WTC11 (cell line): Measurements from ENCODE around the gene FRMD8. TPM values are rescaled to one million over a fixed set of nuclear protein-coding genes. Genes with fewer than 3 reads are reported as not detected.

Experiments
- CREB1 ChIP-seq: sonication (generic); formaldehyde crosslinking; IDR thresholded peaks from 2 replicates; pipeline ENCODE4 v1.8.0; 2023; ENCODE audit warnings: mild to moderate bottlenecking, missing genetic modification reagents
- FOXJ3 ChIP-seq: sonication (generic); formaldehyde crosslinking; IDR thresholded peaks from 2 replicates; pipeline ENCODE4 v1.9.0; 2021; ENCODE audit warnings: missing genetic modification reagents, mild to moderate bottlenecking, borderline replicate concordance
- KAT7 ChIP-seq: sonication (generic); formaldehyde crosslinking; IDR thresholded peaks from 2 replicates; pipeline ENCODE4 v1.8.1; 2023; ENCODE audit warnings: missing genetic modification reagents, mild to moderate bottlenecking, borderline replicate concordance
- MXD4 ChIP-seq: fragments of 250-450 bp; sonication (Bioruptor Pico); IDR thresholded peaks from 2 replicates; pipeline ENCODE4 v1.8.0; 2021; ENCODE audit warnings: mild to moderate bottlenecking, moderate library complexity, borderline replicate concordance
- NR3C1 ChIP-seq: sonication (generic); formaldehyde crosslinking; conservative IDR thresholded peaks from 2 replicates; pipeline ENCODE4 v1.8.1; 2023; ENCODE audit warnings: low read depth, mild to moderate bottlenecking, missing genetic modification reagents
- SP1 ChIP-seq: sonication (generic); formaldehyde crosslinking; conservative IDR thresholded peaks from 2 replicates; pipeline ENCODE4 v1.8.1; 2022; ENCODE audit warnings: missing genetic modification reagents
- TCF7 ChIP-seq: sonication (generic); formaldehyde crosslinking; IDR thresholded peaks from 2 replicates; pipeline ENCODE4 v1.8.0; 2022; ENCODE audit warnings: mild to moderate bottlenecking, low read depth, missing genetic modification reagents, moderate library complexity
- ZNF232 ChIP-seq: sonication (generic); formaldehyde crosslinking; IDR thresholded peaks from 2 replicates; pipeline ENCODE4 v1.8.0; 2022; ENCODE audit warnings: mild to moderate bottlenecking, missing genetic modification reagents
- ZNF396 ChIP-seq: fragments of 250-450 bp; sonication (Bioruptor Pico); IDR thresholded peaks from 2 replicates; pipeline ENCODE4 v1.8.0; 2021; ENCODE audit warnings: mild to moderate bottlenecking, moderate library complexity, borderline replicate concordance
- total RNA-seq: library from RNA; stranded (reverse); gene quantifications from 3 replicates; pipeline ENCODE4 v1.2.3, GENCODE V29; 2021
- TF ChIP-seq, protein P1 (sequence below): fragments of 250-450 bp; sonication (Bioruptor Pico); IDR thresholded peaks from 2 replicates; pipeline ENCODE4 v1.9.0; 2021; ENCODE audit warnings: mild to moderate bottlenecking
- TF ChIP-seq, protein P2 (sequence below): sonication (generic); formaldehyde crosslinking; IDR thresholded peaks from 2 replicates; pipeline ENCODE4 v1.8.0; 2022; ENCODE audit warnings: mild to moderate bottlenecking, missing genetic modification reagents
- TF ChIP-seq, protein P3 (sequence below): sonication (generic); formaldehyde crosslinking; IDR thresholded peaks from 2 replicates; pipeline ENCODE4 v1.8.0; 2022; ENCODE audit warnings: mild to moderate bottlenecking, missing genetic modification reagents
- TF ChIP-seq, protein P4 (sequence below): sonication (generic); formaldehyde crosslinking; IDR thresholded peaks from 2 replicates; pipeline ENCODE4 v1.8.1; 2023; ENCODE audit warnings: mild to moderate bottlenecking, moderate library complexity, missing genetic modification reagents
- TF ChIP-seq, protein P5 (sequence below): fragments of 250-450 bp; sonication (Bioruptor Pico); conservative IDR thresholded peaks from 2 replicates; pipeline ENCODE4 v1.9.0; 2021; ENCODE audit warnings: mild to moderate bottlenecking
- TF ChIP-seq, protein P6 (sequence below): sonication (generic); formaldehyde crosslinking; IDR thresholded peaks from 2 replicates; pipeline ENCODE4 v1.8.1; 2022; ENCODE audit warnings: low read depth, missing genetic modification reagents, borderline replicate concordance
- TF ChIP-seq, protein P7 (sequence below): fragments of 250-450 bp; sonication (Bioruptor Pico); IDR thresholded peaks from 2 replicates; pipeline ENCODE4 v1.9.0; 2021; ENCODE audit warnings: mild to moderate bottlenecking
- TF ChIP-seq, protein P8 (sequence below): sonication (generic); formaldehyde crosslinking; IDR thresholded peaks from 2 replicates; pipeline ENCODE4 v1.8.0; 2023; ENCODE audit warnings: mild to moderate bottlenecking, missing genetic modification reagents
- TF ChIP-seq, protein P9 (sequence below): sonication (generic); formaldehyde crosslinking; IDR thresholded peaks from 2 replicates; pipeline ENCODE4 v1.8.0; 2022; ENCODE audit warnings: missing genetic modification reagents

Gene FRMD8
- total RNA-seq, 1 experiment from 2014 or later, result 23.7 TPM

DNA sequence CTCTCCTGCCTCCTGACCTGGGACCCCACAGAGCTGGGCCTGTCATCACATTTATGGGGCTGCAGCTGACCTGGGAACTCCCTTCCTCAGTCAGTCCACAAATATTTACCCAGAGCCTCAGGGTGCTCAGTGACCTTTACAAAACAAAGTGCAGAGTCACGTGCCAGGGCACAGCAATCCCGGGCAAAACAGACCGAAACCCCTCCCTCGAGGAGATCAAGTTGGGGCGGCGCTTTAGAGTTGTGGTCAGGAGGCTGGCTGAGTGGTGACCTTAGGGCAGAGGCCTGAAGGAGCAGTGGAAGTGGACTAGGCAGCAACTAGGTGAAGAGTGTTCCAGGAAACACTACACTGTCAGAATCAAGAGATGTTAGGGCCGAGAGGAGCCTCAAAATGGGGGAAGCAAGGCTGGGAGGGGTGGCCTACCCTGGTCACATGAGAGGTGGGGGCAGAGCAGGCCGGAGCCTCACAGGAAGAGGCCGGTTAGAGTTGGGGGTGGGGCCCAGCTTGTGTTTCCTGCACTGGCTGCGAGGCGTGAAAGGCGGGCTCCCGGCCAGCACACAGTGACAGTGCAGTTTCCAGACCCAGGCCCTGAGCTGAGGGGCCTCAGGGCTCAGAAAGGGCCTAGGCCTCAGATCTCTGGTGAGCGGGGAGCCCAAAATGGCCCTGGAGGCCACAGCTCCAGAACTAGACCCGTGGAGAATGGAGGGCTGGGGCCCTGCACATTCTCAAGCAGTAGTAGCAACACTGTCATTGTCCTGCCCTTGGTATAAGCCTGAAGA lies 32.4 kb downstream of the FRMD8 start (continued):
- TF ChIP-seq, protein P1, sequence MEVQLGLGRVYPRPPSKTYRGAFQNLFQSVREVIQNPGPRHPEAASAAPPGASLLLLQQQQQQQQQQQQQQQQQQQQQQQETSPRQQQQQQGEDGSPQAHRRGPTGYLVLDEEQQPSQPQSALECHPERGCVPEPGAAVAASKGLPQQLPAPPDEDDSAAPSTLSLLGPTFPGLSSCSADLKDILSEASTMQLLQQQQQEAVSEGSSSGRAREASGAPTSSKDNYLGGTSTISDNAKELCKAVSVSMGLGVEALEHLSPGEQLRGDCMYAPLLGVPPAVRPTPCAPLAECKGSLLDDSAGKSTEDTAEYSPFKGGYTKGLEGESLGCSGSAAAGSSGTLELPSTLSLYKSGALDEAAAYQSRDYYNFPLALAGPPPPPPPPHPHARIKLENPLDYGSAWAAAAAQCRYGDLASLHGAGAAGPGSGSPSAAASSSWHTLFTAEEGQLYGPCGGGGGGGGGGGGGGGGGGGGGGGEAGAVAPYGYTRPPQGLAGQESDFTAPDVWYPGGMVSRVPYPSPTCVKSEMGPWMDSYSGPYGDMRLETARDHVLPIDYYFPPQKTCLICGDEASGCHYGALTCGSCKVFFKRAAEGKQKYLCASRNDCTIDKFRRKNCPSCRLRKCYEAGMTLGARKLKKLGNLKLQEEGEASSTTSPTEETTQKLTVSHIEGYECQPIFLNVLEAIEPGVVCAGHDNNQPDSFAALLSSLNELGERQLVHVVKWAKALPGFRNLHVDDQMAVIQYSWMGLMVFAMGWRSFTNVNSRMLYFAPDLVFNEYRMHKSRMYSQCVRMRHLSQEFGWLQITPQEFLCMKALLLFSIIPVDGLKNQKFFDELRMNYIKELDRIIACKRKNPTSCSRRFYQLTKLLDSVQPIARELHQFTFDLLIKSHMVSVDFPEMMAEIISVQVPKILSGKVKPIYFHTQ (CRISPR knock-in tag), result no peak
- TF ChIP-seq, protein P2, sequence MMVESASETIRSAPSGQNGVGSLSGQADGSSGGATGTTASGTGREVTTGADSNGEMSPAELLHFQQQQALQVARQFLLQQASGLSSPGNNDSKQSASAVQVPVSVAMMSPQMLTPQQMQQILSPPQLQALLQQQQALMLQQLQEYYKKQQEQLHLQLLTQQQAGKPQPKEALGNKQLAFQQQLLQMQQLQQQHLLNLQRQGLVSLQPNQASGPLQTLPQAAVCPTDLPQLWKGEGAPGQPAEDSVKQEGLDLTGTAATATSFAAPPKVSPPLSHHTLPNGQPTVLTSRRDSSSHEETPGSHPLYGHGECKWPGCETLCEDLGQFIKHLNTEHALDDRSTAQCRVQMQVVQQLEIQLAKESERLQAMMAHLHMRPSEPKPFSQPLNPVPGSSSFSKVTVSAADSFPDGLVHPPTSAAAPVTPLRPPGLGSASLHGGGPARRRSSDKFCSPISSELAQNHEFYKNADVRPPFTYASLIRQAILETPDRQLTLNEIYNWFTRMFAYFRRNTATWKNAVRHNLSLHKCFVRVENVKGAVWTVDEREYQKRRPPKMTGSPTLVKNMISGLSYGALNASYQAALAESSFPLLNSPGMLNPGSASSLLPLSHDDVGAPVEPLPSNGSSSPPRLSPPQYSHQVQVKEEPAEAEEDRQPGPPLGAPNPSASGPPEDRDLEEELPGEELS, result peak; percentile 72; the same call in 1 of the 2 replicates
- TF ChIP-seq FOXJ3 (no peak), NR3C1 (CRISPR knock-in tag) (no peak), MXD4 (CRISPR knock-in tag) (no peak), ZNF396 (no peak), ZNF232 (CRISPR knock-in tag) (peak; percentile 55; the same call in 1 of the 2 replicates), TCF7 (no peak), KAT7 (CRISPR knock-in tag) (no peak), SP1 (CRISPR knock-in tag) (peak; percentile 80), CREB1 (CRISPR knock-in tag) (0 out of 2 replicates have a peak, but pooled peaks have one; percentile 57)
- TF ChIP-seq, protein P3, sequence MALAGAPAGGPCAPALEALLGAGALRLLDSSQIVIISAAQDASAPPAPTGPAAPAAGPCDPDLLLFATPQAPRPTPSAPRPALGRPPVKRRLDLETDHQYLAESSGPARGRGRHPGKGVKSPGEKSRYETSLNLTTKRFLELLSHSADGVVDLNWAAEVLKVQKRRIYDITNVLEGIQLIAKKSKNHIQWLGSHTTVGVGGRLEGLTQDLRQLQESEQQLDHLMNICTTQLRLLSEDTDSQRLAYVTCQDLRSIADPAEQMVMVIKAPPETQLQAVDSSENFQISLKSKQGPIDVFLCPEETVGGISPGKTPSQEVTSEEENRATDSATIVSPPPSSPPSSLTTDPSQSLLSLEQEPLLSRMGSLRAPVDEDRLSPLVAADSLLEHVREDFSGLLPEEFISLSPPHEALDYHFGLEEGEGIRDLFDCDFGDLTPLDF (CRISPR knock-in tag), result no peak
- TF ChIP-seq, protein P4, sequence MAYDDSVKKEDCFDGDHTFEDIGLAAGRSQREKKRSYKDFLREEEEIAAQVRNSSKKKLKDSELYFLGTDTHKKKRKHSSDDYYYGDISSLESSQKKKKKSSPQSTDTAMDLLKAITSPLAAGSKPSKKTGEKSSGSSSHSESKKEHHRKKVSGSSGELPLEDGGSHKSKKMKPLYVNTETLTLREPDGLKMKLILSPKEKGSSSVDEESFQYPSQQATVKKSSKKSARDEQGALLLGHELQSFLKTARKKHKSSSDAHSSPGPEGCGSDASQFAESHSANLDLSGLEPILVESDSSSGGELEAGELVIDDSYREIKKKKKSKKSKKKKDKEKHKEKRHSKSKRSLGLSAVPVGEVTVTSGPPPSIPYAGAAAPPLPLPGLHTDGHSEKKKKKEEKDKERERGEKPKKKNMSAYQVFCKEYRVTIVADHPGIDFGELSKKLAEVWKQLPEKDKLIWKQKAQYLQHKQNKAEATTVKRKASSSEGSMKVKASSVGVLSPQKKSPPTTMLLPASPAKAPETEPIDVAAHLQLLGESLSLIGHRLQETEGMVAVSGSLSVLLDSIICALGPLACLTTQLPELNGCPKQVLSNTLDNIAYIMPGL (CRISPR knock-in tag), result 0 out of 2 replicates have a peak, but pooled peaks have one; percentile 46
- TF ChIP-seq, protein P5, sequence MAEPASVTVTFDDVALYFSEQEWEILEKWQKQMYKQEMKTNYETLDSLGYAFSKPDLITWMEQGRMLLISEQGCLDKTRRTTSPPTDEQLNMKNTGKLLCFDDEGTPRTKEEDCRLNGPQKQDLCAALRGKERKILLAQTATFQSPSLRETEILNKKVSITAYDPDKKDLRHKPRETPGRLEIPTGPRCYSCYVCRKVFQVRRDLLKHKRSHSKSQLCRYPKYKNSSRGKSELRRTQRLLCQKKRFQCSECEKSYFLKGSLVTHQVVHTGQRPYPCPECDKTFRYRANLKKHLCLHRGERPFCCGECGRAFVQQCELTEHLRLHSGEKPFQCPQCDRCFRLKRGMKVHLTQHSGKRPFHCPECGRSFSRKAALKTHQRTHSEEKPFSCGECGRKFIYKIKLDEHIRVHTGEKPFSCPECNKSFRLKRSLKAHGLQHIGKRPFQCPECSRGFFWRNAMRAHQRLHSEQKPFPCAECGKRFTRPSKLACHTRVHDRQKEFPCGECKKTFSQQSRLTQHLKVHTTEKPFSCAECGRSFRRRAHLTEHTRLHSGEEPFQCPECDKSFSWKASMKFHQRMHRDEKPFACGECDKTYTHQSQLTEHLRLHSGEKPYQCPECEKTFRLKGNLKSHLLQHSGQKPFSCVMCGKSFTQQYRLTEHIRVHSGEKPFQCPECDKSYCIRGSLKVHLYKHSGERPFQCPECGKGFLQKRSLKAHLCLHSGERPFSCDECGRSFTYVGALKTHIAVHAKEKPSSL (CRISPR knock-in tag), result no peak
- TF ChIP-seq, protein P6, sequence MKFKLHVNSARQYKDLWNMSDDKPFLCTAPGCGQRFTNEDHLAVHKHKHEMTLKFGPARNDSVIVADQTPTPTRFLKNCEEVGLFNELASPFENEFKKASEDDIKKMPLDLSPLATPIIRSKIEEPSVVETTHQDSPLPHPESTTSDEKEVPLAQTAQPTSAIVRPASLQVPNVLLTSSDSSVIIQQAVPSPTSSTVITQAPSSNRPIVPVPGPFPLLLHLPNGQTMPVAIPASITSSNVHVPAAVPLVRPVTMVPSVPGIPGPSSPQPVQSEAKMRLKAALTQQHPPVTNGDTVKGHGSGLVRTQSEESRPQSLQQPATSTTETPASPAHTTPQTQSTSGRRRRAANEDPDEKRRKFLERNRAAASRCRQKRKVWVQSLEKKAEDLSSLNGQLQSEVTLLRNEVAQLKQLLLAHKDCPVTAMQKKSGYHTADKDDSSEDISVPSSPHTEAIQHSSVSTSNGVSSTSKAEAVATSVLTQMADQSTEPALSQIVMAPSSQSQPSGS (CRISPR knock-in tag), result no peak
- TF ChIP-seq, protein P7, sequence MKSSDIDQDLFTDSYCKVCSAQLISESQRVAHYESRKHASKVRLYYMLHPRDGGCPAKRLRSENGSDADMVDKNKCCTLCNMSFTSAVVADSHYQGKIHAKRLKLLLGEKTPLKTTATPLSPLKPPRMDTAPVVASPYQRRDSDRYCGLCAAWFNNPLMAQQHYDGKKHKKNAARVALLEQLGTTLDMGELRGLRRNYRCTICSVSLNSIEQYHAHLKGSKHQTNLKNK (CRISPR knock-in tag), result no peak
- TF ChIP-seq, protein P8, sequence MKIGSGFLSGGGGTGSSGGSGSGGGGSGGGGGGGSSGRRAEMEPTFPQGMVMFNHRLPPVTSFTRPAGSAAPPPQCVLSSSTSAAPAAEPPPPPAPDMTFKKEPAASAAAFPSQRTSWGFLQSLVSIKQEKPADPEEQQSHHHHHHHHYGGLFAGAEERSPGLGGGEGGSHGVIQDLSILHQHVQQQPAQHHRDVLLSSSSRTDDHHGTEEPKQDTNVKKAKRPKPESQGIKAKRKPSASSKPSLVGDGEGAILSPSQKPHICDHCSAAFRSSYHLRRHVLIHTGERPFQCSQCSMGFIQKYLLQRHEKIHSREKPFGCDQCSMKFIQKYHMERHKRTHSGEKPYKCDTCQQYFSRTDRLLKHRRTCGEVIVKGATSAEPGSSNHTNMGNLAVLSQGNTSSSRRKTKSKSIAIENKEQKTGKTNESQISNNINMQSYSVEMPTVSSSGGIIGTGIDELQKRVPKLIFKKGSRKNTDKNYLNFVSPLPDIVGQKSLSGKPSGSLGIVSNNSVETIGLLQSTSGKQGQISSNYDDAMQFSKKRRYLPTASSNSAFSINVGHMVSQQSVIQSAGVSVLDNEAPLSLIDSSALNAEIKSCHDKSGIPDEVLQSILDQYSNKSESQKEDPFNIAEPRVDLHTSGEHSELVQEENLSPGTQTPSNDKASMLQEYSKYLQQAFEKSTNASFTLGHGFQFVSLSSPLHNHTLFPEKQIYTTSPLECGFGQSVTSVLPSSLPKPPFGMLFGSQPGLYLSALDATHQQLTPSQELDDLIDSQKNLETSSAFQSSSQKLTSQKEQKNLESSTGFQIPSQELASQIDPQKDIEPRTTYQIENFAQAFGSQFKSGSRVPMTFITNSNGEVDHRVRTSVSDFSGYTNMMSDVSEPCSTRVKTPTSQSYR (CRISPR knock-in tag), result peak; percentile 29; the same call in 1 of the 2 replicates
- TF ChIP-seq, protein P9, sequence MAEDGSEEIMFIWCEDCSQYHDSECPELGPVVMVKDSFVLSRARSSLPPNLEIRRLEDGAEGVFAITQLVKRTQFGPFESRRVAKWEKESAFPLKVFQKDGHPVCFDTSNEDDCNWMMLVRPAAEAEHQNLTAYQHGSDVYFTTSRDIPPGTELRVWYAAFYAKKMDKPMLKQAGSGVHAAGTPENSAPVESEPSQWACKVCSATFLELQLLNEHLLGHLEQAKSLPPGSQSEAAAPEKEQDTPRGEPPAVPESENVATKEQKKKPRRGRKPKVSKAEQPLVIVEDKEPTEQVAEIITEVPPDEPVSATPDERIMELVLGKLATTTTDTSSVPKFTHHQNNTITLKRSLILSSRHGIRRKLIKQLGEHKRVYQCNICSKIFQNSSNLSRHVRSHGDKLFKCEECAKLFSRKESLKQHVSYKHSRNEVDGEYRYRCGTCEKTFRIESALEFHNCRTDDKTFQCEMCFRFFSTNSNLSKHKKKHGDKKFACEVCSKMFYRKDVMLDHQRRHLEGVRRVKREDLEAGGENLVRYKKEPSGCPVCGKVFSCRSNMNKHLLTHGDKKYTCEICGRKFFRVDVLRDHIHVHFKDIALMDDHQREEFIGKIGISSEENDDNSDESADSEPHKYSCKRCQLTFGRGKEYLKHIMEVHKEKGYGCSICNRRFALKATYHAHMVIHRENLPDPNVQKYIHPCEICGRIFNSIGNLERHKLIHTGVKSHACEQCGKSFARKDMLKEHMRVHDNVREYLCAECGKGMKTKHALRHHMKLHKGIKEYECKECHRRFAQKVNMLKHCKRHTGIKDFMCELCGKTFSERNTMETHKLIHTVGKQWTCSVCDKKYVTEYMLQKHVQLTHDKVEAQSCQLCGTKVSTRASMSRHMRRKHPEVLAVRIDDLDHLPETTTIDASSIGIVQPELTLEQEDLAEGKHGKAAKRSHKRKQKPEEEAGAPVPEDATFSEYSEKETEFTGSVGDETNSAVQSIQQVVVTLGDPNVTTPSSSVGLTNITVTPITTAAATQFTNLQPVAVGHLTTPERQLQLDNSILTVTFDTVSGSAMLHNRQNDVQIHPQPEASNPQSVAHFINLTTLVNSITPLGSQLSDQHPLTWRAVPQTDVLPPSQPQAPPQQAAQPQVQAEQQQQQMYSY, result no peak
